ENCODE measurements around the gene SDR42E2.
"Not testable (repeated sequence)": the region's sequence is repeated elsewhere in the genome, so short reads cannot be mapped to it uniquely, and the experiment has no call there.

SDR42E2 gene

DNA sequence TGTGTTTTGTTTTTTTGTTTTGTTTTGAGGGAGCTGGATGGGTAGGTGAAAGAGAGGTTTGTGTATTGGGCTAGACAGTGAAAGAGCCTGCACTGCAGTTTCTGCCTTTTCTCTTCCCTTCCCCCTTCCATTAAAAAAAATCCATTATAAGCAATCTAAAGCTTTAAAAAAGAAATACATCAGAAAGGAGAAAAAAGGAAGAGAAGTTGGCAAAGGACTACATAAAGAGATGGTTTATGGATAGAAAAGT, 33.1 kb downstream of the SDR42E2 start:
- Mint-ChIP-seq H3K36me3 (peaks cover 2% of the 10 kb centered on the region), H3K4me1 (peaks cover 54% of the 10 kb centered on the region)

DNA sequence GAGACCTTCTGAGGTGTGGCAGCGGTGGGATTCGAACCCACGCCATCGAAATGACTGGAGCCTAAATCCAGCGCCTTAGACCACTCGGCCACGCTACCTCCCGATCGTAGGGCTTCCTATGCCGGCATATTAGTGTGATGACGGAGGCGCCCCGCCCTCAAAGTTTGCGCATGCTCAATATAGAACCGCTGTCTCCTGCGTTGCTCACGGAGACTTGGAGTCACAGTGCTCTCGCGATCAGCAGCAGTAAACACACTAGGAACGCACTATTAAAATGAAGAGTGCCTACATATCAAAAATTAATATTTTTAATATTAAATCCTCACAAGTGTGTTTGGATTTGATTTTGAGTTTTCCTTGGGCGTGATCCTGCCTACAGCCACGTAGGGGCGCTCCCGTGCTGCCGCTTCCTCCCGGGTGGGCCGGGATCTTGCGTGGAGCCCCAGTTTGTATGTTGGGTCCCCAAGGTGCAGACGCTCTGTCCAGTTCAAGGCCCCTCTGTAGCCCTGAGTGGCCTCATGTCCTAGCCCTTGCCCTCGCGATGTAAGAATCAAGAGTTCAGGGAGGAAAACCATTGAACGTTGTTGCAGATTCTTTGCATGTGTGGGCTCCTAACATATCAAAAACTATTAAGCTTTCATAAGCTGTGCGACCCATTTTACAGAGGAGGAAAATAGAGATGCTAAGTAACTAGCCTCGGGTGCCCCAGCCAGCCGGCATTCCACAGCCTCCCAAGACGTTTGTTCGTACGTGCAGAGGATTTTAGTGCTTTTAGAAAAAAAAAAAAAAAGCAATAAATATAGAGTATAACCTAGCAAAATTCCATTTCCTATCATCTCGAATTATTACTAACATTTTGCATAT, 33.6 kb downstream of the SDR42E2 start:
- H3K36me3 Mint-ChIP-seq: peaks cover 2% of the 10 kb centered on the region
- peak overlapping the region; percentile 84 for H3K4me3 Mint-ChIP-seq
- peak overlapping the region; percentile 98 for H3K27ac Mint-ChIP-seq
- peaks cover 8% of the 10 kb centered on the region for H3K9me3 Mint-ChIP-seq
- H3K27me3 Mint-ChIP-seq: peaks cover 2% of the 10 kb centered on the region
- peaks cover 54% of the 10 kb centered on the region for H3K4me1 Mint-ChIP-seq

More for the DNA sequence above, 33.1 kb downstream of the SDR42E2 start:
- Mint-ChIP-seq H3K9me3 (peaks cover 8% of the 10 kb centered on the region), H3K4me3 (peak overlapping the region; percentile 84), H3K27ac (peak overlapping the region; percentile 98), H3K27me3 (peaks cover 2% of the 10 kb centered on the region)

- not testable (repeated sequence) for H3K9me3 Mint-ChIP-seq, H3K27me3 Mint-ChIP-seq, H3K27ac Mint-ChIP-seq, H3K36me3 Mint-ChIP-seq
- Mint-ChIP-seq H3K4me1 (peaks cover 49% of the 10 kb centered on the region), H3K4me3 (peak overlapping the region; percentile 84)
These were observed 34.4 kb downstream of the SDR42E2 start for GRCh38 chr16:22196559-22197168.

DNA sequence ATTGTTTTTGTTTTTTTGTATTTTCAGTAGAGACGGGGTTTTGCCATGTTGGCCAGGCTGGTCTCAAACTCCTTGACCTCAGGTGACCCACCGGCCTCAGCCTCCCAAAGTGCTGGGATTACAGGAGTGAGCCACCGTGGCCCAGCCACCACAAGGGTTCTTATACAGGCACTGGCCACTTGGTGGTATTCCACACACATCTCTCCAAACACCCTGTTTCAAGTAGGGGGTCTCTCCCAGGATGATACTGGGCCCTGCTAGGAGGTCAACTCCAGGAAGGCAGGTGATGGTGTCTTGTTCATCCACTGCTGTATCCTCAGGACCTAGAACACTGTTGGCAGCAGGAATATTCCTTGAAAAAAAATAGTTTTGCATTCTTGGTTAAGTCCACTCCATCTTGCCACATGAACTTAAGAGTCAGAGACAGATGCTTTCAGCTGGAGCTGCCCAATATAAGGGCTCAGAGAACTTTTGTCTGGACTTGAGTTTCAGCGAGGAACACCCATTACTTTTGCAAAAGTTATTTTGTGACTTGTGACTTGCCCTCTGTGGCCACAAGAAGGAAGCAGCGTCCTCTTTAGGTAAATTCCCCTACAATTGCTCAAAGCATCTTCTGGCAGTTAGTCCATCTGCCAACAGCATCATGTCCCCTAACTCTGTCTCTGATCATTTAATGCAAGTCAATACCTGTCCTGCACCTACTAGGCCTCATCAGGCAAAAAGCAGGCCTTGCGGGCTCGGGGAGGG, 36.4 kb downstream of the SDR42E2 start:
- Mint-ChIP-seq H3K27ac (no peak overlapping the region), H3K4me1 (peaks cover 31% of the 10 kb centered on the region), H3K27me3 (peaks cover 2% of the 10 kb centered on the region), H3K4me3 (no peak overlapping the region), H3K9me3 (peaks cover 5% of the 10 kb centered on the region), H3K36me3 (peaks cover 2% of the 10 kb centered on the region)

DNA sequence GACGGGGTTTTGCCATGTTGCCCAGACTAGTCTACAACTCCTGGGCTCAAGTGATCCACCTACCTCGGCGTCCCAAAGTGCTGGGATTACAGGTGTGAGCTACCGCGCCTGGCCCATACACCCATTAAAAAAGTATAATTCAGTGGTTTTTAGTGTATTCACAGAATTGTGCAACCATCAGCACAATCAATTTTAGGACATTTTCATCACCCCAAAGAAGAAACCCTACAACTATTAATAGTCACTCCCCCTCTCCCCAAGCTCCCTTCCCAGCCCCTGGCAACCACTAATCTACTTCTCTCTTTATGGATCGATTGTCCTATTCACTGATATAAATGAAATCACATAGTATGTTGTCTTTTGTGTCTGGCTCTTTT, 39.9 kb downstream of the SDR42E2 start:
- no peaks in the 10 kb centered on the region for H3K9me3 Mint-ChIP-seq
- H3K27ac Mint-ChIP-seq: no peak overlapping the region

DNA sequence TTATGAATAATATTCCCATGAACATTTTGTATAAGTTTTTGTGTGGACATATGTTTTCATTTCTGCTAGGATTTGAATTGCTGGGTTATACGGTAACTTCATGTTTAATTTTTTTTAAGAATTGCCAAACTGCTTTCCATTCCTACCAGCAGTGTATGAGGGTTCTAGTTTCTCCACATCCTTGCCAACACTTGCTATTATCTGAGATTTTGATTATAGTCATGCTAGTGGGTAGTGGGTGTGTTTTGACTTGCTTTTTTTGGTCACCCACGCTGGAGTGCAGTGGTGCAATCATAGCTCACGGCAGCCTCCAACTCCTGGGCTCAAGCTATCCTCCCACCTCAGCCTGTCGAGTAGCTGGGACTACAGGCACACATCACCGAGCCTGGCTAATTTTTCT, 40.8 kb downstream of the SDR42E2 start:
- Mint-ChIP-seq H3K27me3 (no peaks in the 10 kb centered on the region), H3K4me3 (no peak overlapping the region), H3K36me3 (no peaks in the 10 kb centered on the region), H3K4me1 (peaks cover 17% of the 10 kb centered on the region), H3K27ac (no peak overlapping the region), H3K9me3 (no peaks in the 10 kb centered on the region)

More for the DNA sequence above, 39.9 kb downstream of the SDR42E2 start:
- Mint-ChIP-seq H3K36me3 (no peaks in the 10 kb centered on the region), H3K27me3 (no peaks in the 10 kb centered on the region), H3K4me1 (peaks cover 9% of the 10 kb centered on the region), H3K4me3 (no peak overlapping the region)

- Mint-ChIP-seq H3K36me3 (no peaks in the 10 kb centered on the region), H3K4me1 (peaks cover 23% of the 10 kb centered on the region), H3K4me3 (no peak overlapping the region), H3K27ac (no peak overlapping the region), H3K27me3 (no peaks in the 10 kb centered on the region), H3K9me3 (no peaks in the 10 kb centered on the region)
These were observed 41.9 kb downstream of the SDR42E2 start for GRCh38 chr16:22204091-22204655.

DNA sequence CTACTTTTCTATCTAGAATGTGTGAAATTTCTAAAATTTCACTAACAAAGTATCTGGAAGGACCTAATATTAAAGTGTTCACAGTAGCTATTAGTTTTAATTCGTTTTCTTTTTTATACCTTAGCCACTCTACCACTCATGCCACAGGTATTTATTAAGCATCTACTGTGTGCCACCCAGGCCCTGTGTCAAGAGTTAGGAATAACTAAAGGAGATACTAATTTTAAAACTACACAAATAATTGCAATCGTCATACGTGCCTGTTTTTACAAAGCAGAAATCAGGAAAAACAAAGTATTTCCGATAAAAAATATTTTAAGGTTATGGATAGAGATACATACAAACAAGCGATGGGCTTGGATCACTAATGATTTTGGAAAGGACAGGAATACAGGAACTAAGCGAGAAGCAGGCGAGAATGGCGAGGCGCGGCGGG, 43.3 kb downstream of the SDR42E2 start:
- Mint-ChIP-seq H3K27me3 (no peaks in the 10 kb centered on the region), H3K9me3 (no peaks in the 10 kb centered on the region), H3K36me3 (peaks cover 1% of the 10 kb centered on the region), H3K27ac (peak overlapping the region; percentile 72), H3K4me1 (peaks cover 29% of the 10 kb centered on the region), H3K4me3 (peak overlapping the region; percentile 94)

DNA sequence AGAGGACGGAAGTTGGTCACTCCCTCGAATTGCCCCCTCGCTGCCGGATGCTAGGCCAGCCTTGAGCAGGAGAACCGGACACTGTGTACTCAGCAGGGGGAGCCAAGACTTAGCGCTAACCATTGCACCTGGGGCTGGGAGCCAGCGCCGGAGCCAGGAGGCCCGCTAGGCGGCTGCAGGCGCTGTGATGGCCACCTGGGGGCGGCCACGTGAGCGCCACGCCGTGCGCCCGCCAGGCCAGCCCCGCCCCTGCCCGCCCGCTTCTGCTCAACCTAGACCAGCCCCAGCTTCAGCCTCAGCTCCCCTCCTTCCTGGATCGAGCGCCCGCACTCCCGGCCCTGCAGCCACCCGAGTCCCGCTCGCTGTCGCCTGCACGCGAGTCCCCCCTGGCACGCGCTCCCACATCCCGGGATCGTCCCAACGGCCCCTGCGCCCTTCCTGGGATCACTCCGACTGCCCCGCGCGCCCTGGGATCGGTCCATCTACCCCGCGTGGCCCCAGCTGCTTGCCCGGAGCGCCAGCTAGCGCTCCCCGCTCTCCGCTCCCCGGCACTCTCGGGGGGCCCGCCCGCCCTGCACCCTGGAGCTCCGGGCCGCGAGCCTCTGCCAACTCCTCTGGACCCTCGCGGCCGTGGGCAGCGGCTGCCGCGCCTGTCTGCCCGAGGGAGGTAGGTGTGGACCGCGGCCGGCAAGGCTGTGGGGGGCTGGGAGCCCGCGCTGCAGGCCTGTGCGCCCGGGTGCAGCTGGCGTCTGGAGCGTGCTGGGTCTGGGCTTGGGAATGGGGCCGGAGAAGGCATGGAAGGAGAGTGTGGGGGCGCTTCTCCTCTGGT, 43.9 kb downstream of the SDR42E2 start, which contains the start of gene EEF2K:
Gene EEF2K (plus strand): TSS at position 266 of the 829 bp plus-strand sequence. CDS start 19,452 bp downstream, outside the sequence.
- peaks cover 35% of the 10 kb centered on the region for H3K4me1 Mint-ChIP-seq
- H3K9me3 Mint-ChIP-seq: no peaks in the 10 kb centered on the region
- peak within 1 kb of the TSS; percentile 94 for H3K4me3 Mint-ChIP-seq

DNA sequence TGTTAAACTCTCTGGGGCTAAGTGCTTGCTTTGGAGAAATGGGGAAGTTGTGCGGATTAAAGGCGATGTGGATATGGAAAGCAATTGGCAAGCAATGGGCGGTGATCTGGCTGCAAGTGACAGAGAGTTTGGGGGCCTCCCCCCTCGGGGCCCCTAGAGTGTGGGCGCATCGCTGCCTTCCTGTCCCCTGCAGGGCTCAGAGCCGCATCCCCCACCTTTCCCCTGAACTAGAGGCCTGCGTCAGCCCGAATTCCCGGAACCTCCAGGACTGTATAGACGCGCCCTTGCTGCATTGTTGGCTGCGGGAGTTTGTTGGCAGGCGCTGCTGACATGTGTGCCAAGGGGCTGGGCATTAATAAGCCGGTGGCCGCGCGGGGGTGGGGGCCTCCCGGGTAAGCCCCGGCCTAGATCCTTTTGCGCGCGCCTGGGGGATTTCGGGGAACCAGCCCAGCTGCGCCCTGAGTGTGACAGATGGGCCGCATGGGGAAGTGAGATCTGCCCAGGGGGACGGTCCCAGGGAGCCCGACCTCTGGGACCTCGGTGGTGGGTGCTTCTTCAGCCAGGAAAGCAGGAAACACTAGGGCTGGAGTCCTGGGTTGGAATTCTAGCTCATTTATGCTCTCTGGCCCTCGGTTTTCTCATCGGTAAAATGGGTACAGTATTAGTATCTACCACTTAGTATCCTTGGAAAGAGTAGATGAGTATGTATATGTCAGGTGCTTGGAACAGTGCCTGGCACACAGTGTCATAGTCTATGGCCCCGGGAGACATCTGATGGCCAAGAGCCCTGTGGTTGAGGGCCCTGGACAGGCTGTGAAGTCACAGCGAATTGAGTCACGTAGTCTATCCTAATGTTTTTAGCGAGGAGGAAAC, 44.8 kb downstream of the SDR42E2 start:
- peaks cover 2% of the 10 kb centered on the region for H3K36me3 Mint-ChIP-seq
- peak overlapping the region; percentile 84 for H3K27ac Mint-ChIP-seq
- no peaks in the 10 kb centered on the region for H3K9me3 Mint-ChIP-seq
- H3K27me3 Mint-ChIP-seq: no peaks in the 10 kb centered on the region
- peak overlapping the region; percentile 94 for H3K4me3 Mint-ChIP-seq
- peaks cover 38% of the 10 kb centered on the region for H3K4me1 Mint-ChIP-seq

More for the DNA sequence above, 43.9 kb downstream of the SDR42E2 start, which contains the start of gene EEF2K:
- Mint-ChIP-seq H3K36me3 (peaks cover 2% of the 10 kb centered on the region), H3K27ac (peak within 1 kb of the TSS; percentile 84), H3K27me3 (no peaks in the 10 kb centered on the region)

DNA sequence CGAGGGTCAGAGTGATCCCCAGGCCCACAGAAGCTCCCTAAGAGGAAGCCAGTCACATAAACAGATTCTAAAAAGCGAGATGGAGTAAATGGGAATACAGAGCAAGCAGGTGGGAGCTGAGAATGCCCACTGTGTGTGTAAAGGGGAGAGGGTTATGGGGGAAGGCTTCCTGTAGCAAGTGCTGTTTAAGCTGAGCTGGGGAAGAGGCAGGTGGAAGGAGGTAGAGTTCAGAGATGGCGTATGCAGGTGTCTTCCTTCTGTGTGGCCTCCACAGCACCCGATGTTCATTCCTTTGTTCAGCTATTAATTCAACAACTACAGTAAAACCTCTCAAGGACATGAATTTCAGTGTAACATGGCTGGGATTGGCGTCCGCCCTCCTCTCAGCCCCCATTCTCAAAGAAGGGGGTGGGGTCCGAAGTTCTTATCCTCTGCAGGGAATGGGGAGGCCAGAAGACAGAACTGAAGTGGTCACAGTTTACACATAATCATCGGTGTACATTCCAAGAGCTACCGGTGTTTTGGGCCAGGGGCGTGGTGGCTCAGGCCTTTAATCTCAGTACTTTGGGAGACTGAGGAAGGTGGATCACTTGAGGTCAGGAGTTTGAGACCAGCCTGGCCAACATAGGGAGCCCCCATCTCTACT, 45.5 kb downstream of the SDR42E2 start:
- Mint-ChIP-seq H3K9me3 (no peaks in the 10 kb centered on the region), H3K27ac (peak overlapping the region; percentile 84), H3K27me3 (no peaks in the 10 kb centered on the region), H3K4me3 (peak overlapping the region; percentile 94), H3K36me3 (peaks cover 4% of the 10 kb centered on the region), H3K4me1 (peaks cover 41% of the 10 kb centered on the region)

DNA sequence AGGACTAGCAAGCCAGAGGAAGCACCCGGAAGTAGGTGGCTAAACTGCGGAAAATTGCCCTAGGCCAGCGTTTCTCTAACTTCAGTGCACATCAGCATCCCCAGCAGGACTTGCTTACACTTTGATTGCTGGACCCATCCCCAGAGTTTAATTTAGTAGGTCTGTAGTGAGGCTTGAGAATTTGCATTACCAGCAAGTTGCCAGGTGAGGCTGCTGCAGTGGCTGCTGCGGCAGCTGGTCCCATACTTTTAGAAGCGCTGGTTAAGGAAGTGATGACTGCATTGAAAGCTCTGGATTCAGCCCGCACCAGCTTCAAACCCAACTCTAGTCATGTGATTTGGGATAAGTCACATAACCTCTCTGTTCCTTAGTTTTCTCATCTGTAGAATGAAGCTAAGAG, 48.0 kb downstream of the SDR42E2 start:
- peaks cover 47% of the 10 kb centered on the region for H3K4me1 Mint-ChIP-seq
- no peak overlapping the region for H3K4me3 Mint-ChIP-seq
- H3K9me3 Mint-ChIP-seq: no peaks in the 10 kb centered on the region
- no peak overlapping the region for H3K27ac Mint-ChIP-seq
- H3K27me3 Mint-ChIP-seq: no peaks in the 10 kb centered on the region
- H3K36me3 Mint-ChIP-seq: peaks cover 13% of the 10 kb centered on the region

- no peak overlapping the region for H3K27ac Mint-ChIP-seq
- H3K4me3 Mint-ChIP-seq: no peak overlapping the region
- H3K4me1 Mint-ChIP-seq: peaks cover 44% of the 10 kb centered on the region
- no peaks in the 10 kb centered on the region for H3K27me3 Mint-ChIP-seq
- no peaks in the 10 kb centered on the region for H3K9me3 Mint-ChIP-seq
- peaks cover 13% of the 10 kb centered on the region for H3K36me3 Mint-ChIP-seq
These were observed 48.5 kb downstream of the SDR42E2 start for GRCh38 chr16:22210854-22211253.

DNA sequence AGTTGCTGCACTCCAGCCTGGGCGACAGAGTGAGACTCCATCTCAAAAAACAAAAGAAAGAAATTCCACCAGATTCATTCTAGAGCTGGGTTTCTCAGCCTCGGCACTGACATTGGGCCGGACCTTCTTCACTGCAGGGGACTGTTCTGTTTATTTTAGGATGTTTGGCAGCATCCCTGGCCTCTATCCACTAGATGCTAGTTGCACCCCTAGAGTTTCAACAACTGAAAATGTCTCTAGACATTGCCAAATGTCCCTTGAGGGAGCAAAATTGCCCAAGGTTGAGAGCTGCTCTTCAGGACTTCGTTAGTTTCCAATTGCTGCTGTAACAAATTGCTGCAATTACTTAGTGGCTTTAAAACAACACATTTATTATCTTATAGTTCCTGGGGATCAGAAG, 50.9 kb downstream of the SDR42E2 start:
- peaks cover 33% of the 10 kb centered on the region for H3K4me1 Mint-ChIP-seq
- H3K27ac Mint-ChIP-seq: no peak overlapping the region
- H3K36me3 Mint-ChIP-seq: peaks cover 13% of the 10 kb centered on the region

More for the DNA sequence above, 50.9 kb downstream of the SDR42E2 start:
- no peaks in the 10 kb centered on the region for H3K9me3 Mint-ChIP-seq
- H3K4me3 Mint-ChIP-seq: no peak overlapping the region
- no peaks in the 10 kb centered on the region for H3K27me3 Mint-ChIP-seq

Data from activated naive CD4-positive, alpha-beta T cell treated with anti-CD3 and anti-CD28 coated beads, Interleukin-2, amount 50 U/mL, for 24 hours (primary cell).